Esophagus muscularis mucosa (tissue), 4 donors: ENCODE results near the gene MED10. TPM values are rescaled to one million over a fixed set of nuclear protein-coding genes. Genes with fewer than 3 reads are reported as not detected.

ENCODE experiments used
- DNase-seq: peaks from one replicate; pipeline ENCODE4 v3.0.0-alpha.2; 2017; ENCODE audit errors: extremely low spot score
- H3K27ac ChIP-seq, 4 donors: fragments of 200-600 bp; sonication (generic); replicated peaks in 1 of 4; 1 replicate in 3 of 4; 2 replicates in 1 of 4; pipeline ENCODE4 v1.5.1; 2016 to 2019; ENCODE audit warnings: mild to moderate bottlenecking in 1 of 4
- H3K27me3 ChIP-seq, 4 donors: fragments of 200-600 bp; sonication (generic); one replicate each; pipeline versions ENCODE4 v1.5.1 to v1.6.0; 2016 to 2019
- H3K36me3 ChIP-seq, 4 donors: fragments of 200-600 bp; sonication (generic); one replicate each; pipeline ENCODE4 v1.5.1; 2016 to 2019
- H3K4me1 ChIP-seq, 4 donors: fragments of 200-600 bp; sonication (generic); one replicate each; pipeline ENCODE4 v1.5.1; 2016 to 2019
- H3K4me3 ChIP-seq, 4 donors: fragments of 200-600 bp; sonication (generic); 1 replicate in 2 of 4; 2 replicates in 2 of 4; pipeline ENCODE4 v1.5.1; 2016 to 2019; ENCODE audit warnings: mild to moderate bottlenecking in 4 of 4, moderate library complexity in 1 of 4
- H3K9me3 ChIP-seq, 4 donors: fragments of 200-600 bp; sonication (generic); 1 replicate in 3 of 4; 2 replicates in 1 of 4; pipeline ENCODE4 v1.5.1; 2016 to 2019
- CTCF ChIP-seq, 3 experiments: fragments of 200-600 bp in 2 of 3; fragments of 450-650 bp in 1 of 3; sonication (generic) in 2 of 3; IDR thresholded peaks; one replicate each; pipeline ENCODE4 v1.5.1; 2017 to 2019; ENCODE audit warnings: antibody characterized with exemption in 3 of 3, mild to moderate bottlenecking in 2 of 3, moderate library complexity in 1 of 3
- EP300 ChIP-seq: sonication (generic); formaldehyde crosslinking; IDR thresholded peaks from one replicate; pipeline ENCODE4 v1.6.1; 2017; ENCODE audit warnings: antibody characterized with exemption
- POLR2A ChIP-seq: fragments of 450-650 bp; IDR thresholded peaks from one replicate; pipeline ENCODE4 v1.6.1; 2017; ENCODE audit warnings: antibody characterized with exemption, moderate library complexity, mild to moderate bottlenecking, low read depth
- POLR2AphosphoS5 ChIP-seq, 2 donors: sonication (generic); formaldehyde crosslinking; IDR thresholded peaks; one replicate each; pipeline ENCODE4 v1.6.1; 2017; ENCODE audit warnings: antibody characterized with exemption in 2 of 2
- WGBS: methylation state at CpG from one replicate; pipeline ENCODE4 v1.1.5; 2018; 5-methylcytosine and 5-hydroxymethylcytosine counted together
- intact Hi-C: fragments of 100-400 bp; cut with DNase I; formaldehyde crosslinking; loops from one replicate; pipeline ENCODE4 v1.15.1; 2023
- total RNA-seq, 4 donors: library from RNA; depleted of rRNA; stranded (reverse); fragments of >200 nt; gene quantifications; one replicate each; pipeline versions ENCODE4 v1.1.0 to v1.2.1, GENCODE V29; 2016

MED10 gene, protein sequence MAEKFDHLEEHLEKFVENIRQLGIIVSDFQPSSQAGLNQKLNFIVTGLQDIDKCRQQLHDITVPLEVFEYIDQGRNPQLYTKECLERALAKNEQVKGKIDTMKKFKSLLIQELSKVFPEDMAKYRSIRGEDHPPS
- 10 to 100 TPM; 29.9 to 47.2 (median 35.2) TPM for total RNA-seq

DNA sequence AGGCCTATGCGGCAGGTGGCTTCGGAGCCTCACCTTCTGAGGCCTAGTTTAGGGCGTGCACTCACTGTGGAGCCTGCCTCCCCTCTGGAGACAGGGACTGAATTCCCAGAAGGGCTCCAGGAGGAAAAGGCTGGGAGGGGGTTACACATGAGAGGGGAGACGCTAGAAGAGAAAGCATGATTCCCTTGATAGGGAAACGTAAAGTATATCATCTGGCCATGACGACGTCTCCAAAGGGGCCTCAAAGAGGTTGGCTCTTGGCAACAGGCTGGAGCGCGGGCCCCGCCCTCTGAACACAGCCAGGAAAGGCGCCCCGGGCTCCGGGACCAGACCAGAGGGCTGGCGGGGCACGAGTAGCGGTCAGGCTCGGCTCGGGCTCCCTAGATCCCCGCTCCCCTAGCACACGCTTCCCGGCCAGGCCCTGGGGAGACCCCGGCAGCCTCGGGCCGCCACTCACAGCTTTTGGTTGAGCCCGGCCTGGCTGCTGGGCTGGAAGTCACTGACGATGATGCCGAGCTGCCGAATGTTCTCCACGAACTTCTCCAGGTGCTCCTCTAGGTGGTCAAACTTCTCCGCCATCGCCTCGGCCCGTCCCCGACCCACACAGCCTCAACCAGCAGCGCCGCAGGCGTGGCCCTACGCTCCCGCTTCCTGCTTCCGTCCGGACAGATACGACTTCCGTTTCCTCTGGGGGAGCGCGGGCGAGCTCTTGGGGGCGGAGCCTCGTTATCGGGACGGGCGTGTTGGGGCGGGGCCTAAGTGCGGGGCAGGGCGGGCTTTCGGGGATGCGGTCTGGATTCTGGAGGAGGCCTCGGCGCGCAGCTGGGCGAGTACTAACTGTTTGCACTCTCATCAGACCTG is at the start of gene MED10:
Gene MED10, minus strand, starts transcription at position 643 of the 861 bp plus-strand sequence. Its CDS starts 64 bp downstream, at position 579.
- Histone ChIP-seq H3K9me3 (no peaks in the 10 kb centered on the region), H3K36me3 (peaks cover 23 to 38% (median 29%) of the 10 kb centered on the region in 4 donors), H3K27ac (peak within 1 kb of the TSS; percentile 80 to 93 (median 89)), H3K4me3 (peak within 1 kb of the TSS; percentile 81 to 98 (median 96)), H3K27me3 (no peaks in the 10 kb centered on the region), H3K4me1 (peaks cover 19 to 28% (median 26%) of the 10 kb centered on the region in 4 donors)
- peak; percentile 98 for DNase-seq
- under 1% methylated on average over 19 of the region's 60 CpGs for WGBS
- intact Hi-C loops = loop anchor here (5.0 to 10.0 kb wide), 3 partner anchors 254 to 881 kb away; partner anchors contain the start of genes NSUN2 and SRD5A1
- TF ChIP-seq EP300 (no peak), POLR2AphosphoS5 (IDR thresholded peaks at IDR 0.05) (peak; percentile 92), CTCF (IDR thresholded peaks at IDR 0.05) (no peak), POLR2A (peak; percentile 33)

GRCh38 chr5:6427694-6428093 is 49.3 kb upstream of the MED10 start:
- WGBS = 54% methylated on average over 4 of the region's 4 CpGs
- Histone ChIP-seq H3K27ac (no peak overlapping the region), H3K36me3 (no peaks in the 10 kb centered on the region), H3K4me3 (no peak overlapping the region), H3K4me1 (peaks cover 0 to 3% (median 0%) of the 10 kb centered on the region in 4 donors), H3K27me3 (peaks cover 0 to 16% (median 0%) of the 10 kb centered on the region in 4 donors), H3K9me3 (no peaks in the 10 kb centered on the region)
- no peak for DNase-seq
- intact Hi-C loops = no loop called here
- TF ChIP-seq POLR2AphosphoS5 (IDR thresholded peaks at IDR 0.05) = no peak
- no peak for TF ChIP-seq EP300
- TF ChIP-seq POLR2A = no peak
- no peak for TF ChIP-seq CTCF (IDR thresholded peaks at IDR 0.05)

GRCh38 chr5:6424700-6425099 is 46.4 kb upstream of the MED10 start:
- Histone ChIP-seq H3K36me3 (no peaks in the 10 kb centered on the region), H3K4me3 (no peak overlapping the region), H3K27ac (no peak overlapping the region), H3K27me3 (peaks cover 0 to 13% (median 0%) of the 10 kb centered on the region in 4 donors), H3K4me1 (peaks cover 0 to 2% (median under 1%) of the 10 kb centered on the region in 4 donors), H3K9me3 (no peaks in the 10 kb centered on the region)
- TF ChIP-seq CTCF (IDR thresholded peaks at IDR 0.05) = no peak
- no peak for TF ChIP-seq POLR2A
- no peak for TF ChIP-seq POLR2AphosphoS5 (IDR thresholded peaks at IDR 0.05)
- TF ChIP-seq EP300 = no peak
- intact Hi-C loops = no loop called here
- no peak for DNase-seq

- H3K4me3 ChIP-seq = no peak overlapping the region
- WGBS = 90% methylated on average over 3 of the region's 8 CpGs
- TF ChIP-seq EP300 = no peak
- TF ChIP-seq POLR2A = no peak
- no peak for TF ChIP-seq POLR2AphosphoS5 (IDR thresholded peaks at IDR 0.05)
- TF ChIP-seq CTCF (IDR thresholded peaks at IDR 0.05) = no peak
- peaks cover 0 to 13% (median 0%) of the 10 kb centered on the region in 4 donors for H3K27me3 ChIP-seq
- intact Hi-C loops = no loop called here
- H3K27ac ChIP-seq = no peak overlapping the region
- peaks cover 0 to 7% (median 5%) of the 10 kb centered on the region in 4 donors for H3K4me1 ChIP-seq
- no peaks in the 10 kb centered on the region for H3K9me3 ChIP-seq
- no peaks in the 10 kb centered on the region for H3K36me3 ChIP-seq
- no peak for DNase-seq
Observed at GRCh38 chr5:6424110-6424659, 45.8 kb upstream of the MED10 start.
